ENCODE measurements around the gene KCNK6. TPM values are rescaled to one million over a fixed set of nuclear protein-coding genes. Genes with fewer than 3 reads are reported as not detected.

KCNK6 gene
- total RNA-seq, 4 donors from 2014 or later = 7.4 to 19.3 (median 12.3) TPM

DNA sequence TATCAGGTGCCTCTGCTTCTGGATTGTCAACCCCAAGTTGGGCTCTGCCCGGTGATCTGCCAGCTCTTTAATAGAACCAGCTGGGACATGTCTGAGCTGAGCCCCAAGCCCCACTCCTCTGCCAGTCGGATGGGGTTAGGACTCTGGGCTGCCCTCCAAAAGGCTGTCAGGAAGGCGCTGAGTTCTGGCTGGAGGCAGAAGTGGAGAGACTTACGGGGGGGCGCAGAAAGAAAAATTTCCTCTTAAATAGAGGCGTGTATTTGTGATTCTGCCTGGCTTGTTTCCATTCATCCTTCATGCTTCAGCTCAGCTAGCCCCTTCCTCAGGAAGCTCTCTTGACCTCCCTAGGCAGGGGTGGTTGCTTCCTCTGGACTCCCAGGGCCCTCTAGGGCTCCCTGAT, 985 bp upstream of the KCNK6 start:
- Histone ChIP-seq H3K9me3 (no peaks in the 10 kb centered on the region), H3K27ac (peak overlapping the region in 2 of 4 donors; percentile 7 to 14), H3K27me3 (no peaks in the 10 kb centered on the region), H3K36me3 (no peaks in the 10 kb centered on the region), H3K4me3 (peak overlapping the region in 1 of 4 donors; percentile 68), H3K4me1 (peaks cover 0 to 38% (median 12%) of the 10 kb centered on the region in 4 donors)
- DNase-seq = no peak
- no peak for TF ChIP-seq POLR2A (IDR thresholded peaks at IDR 0.05)
- TF ChIP-seq, protein P1, sequence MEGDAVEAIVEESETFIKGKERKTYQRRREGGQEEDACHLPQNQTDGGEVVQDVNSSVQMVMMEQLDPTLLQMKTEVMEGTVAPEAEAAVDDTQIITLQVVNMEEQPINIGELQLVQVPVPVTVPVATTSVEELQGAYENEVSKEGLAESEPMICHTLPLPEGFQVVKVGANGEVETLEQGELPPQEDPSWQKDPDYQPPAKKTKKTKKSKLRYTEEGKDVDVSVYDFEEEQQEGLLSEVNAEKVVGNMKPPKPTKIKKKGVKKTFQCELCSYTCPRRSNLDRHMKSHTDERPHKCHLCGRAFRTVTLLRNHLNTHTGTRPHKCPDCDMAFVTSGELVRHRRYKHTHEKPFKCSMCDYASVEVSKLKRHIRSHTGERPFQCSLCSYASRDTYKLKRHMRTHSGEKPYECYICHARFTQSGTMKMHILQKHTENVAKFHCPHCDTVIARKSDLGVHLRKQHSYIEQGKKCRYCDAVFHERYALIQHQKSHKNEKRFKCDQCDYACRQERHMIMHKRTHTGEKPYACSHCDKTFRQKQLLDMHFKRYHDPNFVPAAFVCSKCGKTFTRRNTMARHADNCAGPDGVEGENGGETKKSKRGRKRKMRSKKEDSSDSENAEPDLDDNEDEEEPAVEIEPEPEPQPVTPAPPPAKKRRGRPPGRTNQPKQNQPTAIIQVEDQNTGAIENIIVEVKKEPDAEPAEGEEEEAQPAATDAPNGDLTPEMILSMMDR (IDR thresholded peaks at IDR 0.05) = no peak

DNA sequence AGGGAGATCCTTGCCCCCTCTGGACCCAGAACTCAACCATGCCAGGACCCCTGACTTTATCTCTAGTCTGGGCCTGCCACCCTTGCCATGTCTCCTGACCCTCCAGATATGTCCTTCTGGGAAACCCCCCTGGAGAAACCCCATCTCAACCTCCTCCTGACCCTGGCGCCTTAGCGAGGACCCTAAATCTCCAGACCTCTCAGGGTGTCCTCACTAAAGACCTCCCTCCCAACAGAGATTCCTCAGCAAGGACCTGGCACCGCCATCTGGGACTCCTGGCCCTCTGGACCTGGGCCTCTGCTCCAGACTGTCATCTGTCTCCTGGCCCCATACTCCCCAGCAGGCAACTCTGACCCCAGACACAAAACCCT, 1.3 kb downstream of the KCNK6 start:
- Histone ChIP-seq H3K9me3 (no peaks in the 10 kb centered on the region), H3K4me3 (peak overlapping the region in 2 of 4 donors; percentile 68 to 81), H3K4me1 (peaks cover 0 to 36% (median 12%) of the 10 kb centered on the region in 4 donors), H3K27ac (peak overlapping the region in 3 of 4 donors; percentile 3 to 67 (median 5)), H3K27me3 (no peaks in the 10 kb centered on the region), H3K36me3 (peaks cover 0 to 9% (median 0%) of the 10 kb centered on the region in 3 donors)
- TF ChIP-seq, protein P1 (IDR thresholded peaks at IDR 0.05) = no peak
- TF ChIP-seq POLR2A (IDR thresholded peaks at IDR 0.05) = no peak
- no peak for DNase-seq

- no peaks in the 10 kb centered on the region for H3K27me3 ChIP-seq
- H3K36me3 ChIP-seq = peaks cover 0 to 17% (median 0%) of the 10 kb centered on the region in 3 donors
- peak overlapping the region in 1 of 4 donors; percentile 68 for H3K4me3 ChIP-seq
- TF ChIP-seq, protein P1 (IDR thresholded peaks at IDR 0.05) = no peak
- no peak for TF ChIP-seq POLR2A (IDR thresholded peaks at IDR 0.05)
- H3K27ac ChIP-seq = peak overlapping the region in 1 of 4 donors; percentile 67
- no peak for DNase-seq
- no peaks in the 10 kb centered on the region for H3K9me3 ChIP-seq
- H3K4me1 ChIP-seq = peaks cover 0 to 30% (median 7%) of the 10 kb centered on the region in 4 donors
These were observed 2.1 kb downstream of the KCNK6 start for GRCh38 chr19:38321646-38322196.

- H3K27ac ChIP-seq = no peak overlapping the region
- no peak for TF ChIP-seq POLR2A (IDR thresholded peaks at IDR 0.05)
- TF ChIP-seq, protein P1 (IDR thresholded peaks at IDR 0.05) = no peak
These were observed 3.6 kb downstream of the KCNK6 start for GRCh38 chr19:38323291-38323690.

GRCh38 chr19:38324431-38324830, 4.8 kb downstream of the KCNK6 start:
- H3K36me3 ChIP-seq = peaks cover 0 to 34% (median 3%) of the 10 kb centered on the region in 3 donors
- no peaks in the 10 kb centered on the region for H3K27me3 ChIP-seq
- TF ChIP-seq POLR2A (IDR thresholded peaks at IDR 0.05) = no peak
- TF ChIP-seq, protein P1 (IDR thresholded peaks at IDR 0.05) = no peak
- no peak overlapping the region for H3K4me3 ChIP-seq
- no peaks in the 10 kb centered on the region for H3K9me3 ChIP-seq
- H3K4me1 ChIP-seq = peaks cover 0 to 17% (median 3%) of the 10 kb centered on the region in 4 donors
- H3K27ac ChIP-seq = no peak overlapping the region
- no peak for DNase-seq

More at GRCh38 chr19:38323291-38323690, 3.6 kb downstream of the KCNK6 start:
- H3K4me3 ChIP-seq = no peak overlapping the region
- peaks cover 0 to 27% (median 5%) of the 10 kb centered on the region in 4 donors for H3K4me1 ChIP-seq
- no peaks in the 10 kb centered on the region for H3K27me3 ChIP-seq
- no peak for DNase-seq
- peaks cover 0 to 31% (median 3%) of the 10 kb centered on the region in 3 donors for H3K36me3 ChIP-seq
- H3K9me3 ChIP-seq = no peaks in the 10 kb centered on the region
